B cell (primary cell): Measurements from ENCODE around the gene DBX1. TPM values are rescaled to one million over a fixed set of nuclear protein-coding genes. Genes with fewer than 3 reads are reported as not detected.

Source experiments
- ATAC-seq: fragments of 200-7000 bp; cut with Tn5 transposase; one replicate; pipeline ENCODE4 v1.10.0; 2021; ENCODE audit warnings: low read depth, mild to moderate bottlenecking, moderate number of reproducible peaks, moderate library complexity
- CTCF ChIA-PET: fragments of 350-600 bp; sonication (Branson Sonifier 250); formaldehyde crosslinking; loops from one replicate; lab custom pipeline; 2021; ENCODE audit warnings: antibody characterized with exemption, inconsistent platforms; lab: Charles Lee
- POLR2A ChIA-PET: fragments of 350-600 bp; sonication (Branson Sonifier 250); formaldehyde crosslinking; loops from one replicate; lab custom pipeline; 2021; ENCODE audit warnings: antibody characterized with exemption; lab: Charles Lee
- DNase-seq: peaks from one replicate; pipeline ENCODE4 v3.0.0; 2013
- H2AFZ ChIP-seq: 2 replicates; pipeline ENCODE4 v1.6.1; 2012; ENCODE audit warnings: mild to moderate bottlenecking, low read depth, low read length; ENCODE audit not compliant: insufficient read depth, poor library complexity, severe bottlenecking
- H3K27ac ChIP-seq, 2 donors: 1 replicate in 1 of 2; 2 replicates in 1 of 2; pipeline ENCODE4 v1.5.1; 2012 to 2013; ENCODE audit warnings: low read length in 2 of 2, mild to moderate bottlenecking in 2 of 2, moderate library complexity in 1 of 2
- H3K27me3 ChIP-seq, 4 experiments: fragments of 200-600 bp in 1 of 4; sonication (generic) in 1 of 4; replicated peaks in 1 of 4; 1 replicate in 2 of 4; 2 replicates in 2 of 4; pipeline versions ENCODE4 v1.6.1 to v1.7.0; 2013 to 2016; ENCODE audit warnings: low read length in 3 of 4, mild to moderate bottlenecking in 2 of 4, mixed read lengths in 1 of 4, moderate library complexity in 1 of 4; ENCODE audit not compliant: insufficient read depth in 4 of 4, control insufficient read depth in 3 of 4; ENCODE audit errors: control extremely low read depth in 1 of 4
- H3K36me3 ChIP-seq, 2 experiments: replicated peaks in 1 of 2; 1 replicate in 1 of 2; 2 replicates in 1 of 2; pipeline versions ENCODE4 v1.6.1 to v1.7.1; 2013; ENCODE audit warnings: low read length in 1 of 2; ENCODE audit not compliant: insufficient read depth in 2 of 2, control insufficient read depth in 1 of 2; ENCODE audit errors: control extremely low read depth in 1 of 2, extremely low read depth in 1 of 2
- H3K4me1 ChIP-seq, 2 donors: fragments of 200-600 bp in 1 of 2; sonication (generic) in 1 of 2; 1 replicate in 1 of 2; 2 replicates in 1 of 2; pipeline versions ENCODE4 v1.5.1 to v1.6.1; 2013 to 2017; ENCODE audit warnings: low read length in 2 of 2; ENCODE audit not compliant: control insufficient read depth in 2 of 2, insufficient read depth in 2 of 2
- H3K4me2 ChIP-seq: replicated peaks from 2 replicates; pipeline ENCODE3; 2012; ENCODE audit warnings: mild to moderate bottlenecking, low read depth, low read length; ENCODE audit not compliant: poor library complexity, severe bottlenecking
- H3K4me3 ChIP-seq, 5 experiments: fragments of 200-600 bp in 1 of 5; sonication (generic) in 1 of 5; 1 replicate in 3 of 5; 2 replicates in 2 of 5; pipeline versions ENCODE4 v1.5.1 to v1.7.0; 2011 to 2016; ENCODE audit warnings: low read length in 4 of 5, mild to moderate bottlenecking in 4 of 5, low read depth in 2 of 5, control low read depth in 1 of 5, moderate library complexity in 1 of 5; ENCODE audit not compliant: insufficient read depth in 1 of 5; ENCODE audit errors: control extremely low read depth in 1 of 5, extremely low read depth in 1 of 5
- H3K79me2 ChIP-seq: fragments of 200-600 bp; sonication (generic); one replicate; pipeline ENCODE4 v1.6.0; 2016; ENCODE audit warnings: low read length; ENCODE audit not compliant: control insufficient read depth, insufficient read depth
- H3K9ac ChIP-seq: fragments of 200-600 bp; sonication (generic); 2 replicates; pipeline ENCODE4 v1.6.1; 2017; ENCODE audit warnings: mild to moderate bottlenecking, low read length, moderate library complexity
- H3K9me3 ChIP-seq, 3 donors: one replicate each; pipeline versions ENCODE4 v1.6.1 to v1.7.1; 2013; ENCODE audit warnings: low read length in 2 of 3; ENCODE audit not compliant: control insufficient read depth in 2 of 3, insufficient read depth in 1 of 3; ENCODE audit errors: control extremely low read depth in 1 of 3
- H4K20me1 ChIP-seq: 2 replicates; pipeline ENCODE4 v1.6.0; 2012; ENCODE audit warnings: mild to moderate bottlenecking, low read length; ENCODE audit not compliant: insufficient read depth, control insufficient read depth, poor library complexity, severe bottlenecking
- H3K27ac Mint-ChIP-seq: one replicate; pipeline ENCODE4 v1.8.0; 2021; ENCODE audit warnings: mixed read lengths
- H3K27me3 Mint-ChIP-seq: one replicate; pipeline ENCODE4 v1.8.0; 2021; ENCODE audit warnings: mixed read lengths
- H3K4me1 Mint-ChIP-seq: one replicate; pipeline ENCODE4 v1.8.0; 2021; ENCODE audit warnings: mixed read lengths
- H3K4me3 Mint-ChIP-seq: one replicate; pipeline ENCODE4 v1.8.0; 2021; ENCODE audit warnings: mixed read lengths
- H3K9me3 Mint-ChIP-seq: one replicate; pipeline ENCODE4 v1.8.0; 2022; ENCODE audit warnings: mixed read lengths; ENCODE audit not compliant: insufficient read depth
- EZH2 ChIP-seq: IDR thresholded peaks from 2 replicates; pipeline ENCODE4 v1.6.1; 2012; ENCODE audit warnings: borderline replicate concordance, low read depth, mild to moderate bottlenecking, moderate library complexity, low read length; ENCODE audit not compliant: insufficient read depth, poor library complexity, severe bottlenecking
- WGBS: methylation state at CpG from one replicate; pipeline ENCODE4 v1.1.5; 2013; ENCODE audit warnings: missing lambda C conversion rate; ENCODE audit not compliant: insufficient coverage; 5-methylcytosine and 5-hydroxymethylcytosine counted together
- intact Hi-C: fragments of 100-400 bp; cut with micrococcal nuclease; formaldehyde crosslinking; loops from one replicate; pipeline ENCODE4 v1.10.0; 2022
- polyA plus RNA-seq: library from polyadenylated mRNA; depleted of rRNA; stranded (reverse); fragments of >200 nt; gene quantifications from 2 replicates; pipeline ENCODE4 v1.2.3, GENCODE V29; 2012
- total RNA-seq, 2 donors: library from RNA; stranded (reverse); fragments of 120-200 nt in 1 of 2; gene quantifications; 1 replicate in 1 of 2; 2 replicates in 1 of 2; pipeline versions ENCODE4 v1.2.3 to v1.2.4, GENCODE V29; 2013 to 2022
- TF ChIP-seq, protein P1 (sequence below): fragments of 200-600 bp; IDR thresholded peaks from one replicate; pipeline ENCODE4 v1.8.0; 2022; ENCODE audit warnings: antibody characterized with exemption, mild to moderate bottlenecking

Gene DBX1
- total and polyA plus RNA-seq, 2 donors (not counting 1 experiment from before 2014, with no cell fraction given) = not detected

GRCh38 chr11:20207781-20208621 lies 47.7 kb upstream of the DBX1 start:
- POLR2A ChIA-PET = no interaction called here
- H3K27me3 ChIP-seq = peaks cover 0 to 38% (median 12%) of the 10 kb centered on the region in 4 experiments

DNA sequence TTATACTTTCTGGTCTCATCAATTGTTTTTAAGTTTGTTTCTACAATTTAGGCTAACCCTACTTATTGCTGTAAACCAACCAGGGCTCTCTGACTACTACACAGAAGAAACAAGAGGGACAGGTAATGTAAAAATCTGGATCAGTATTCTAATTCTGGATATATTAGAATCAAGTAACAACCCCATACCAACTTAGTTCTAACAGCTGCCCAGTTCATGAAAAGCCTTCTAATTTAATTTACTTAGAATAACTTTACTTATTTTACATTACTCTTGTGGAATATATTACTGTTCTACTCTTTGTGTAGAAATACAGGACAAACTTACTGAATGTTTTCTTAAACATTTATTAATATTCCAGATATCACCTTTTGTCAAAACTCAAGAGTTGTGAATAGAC lies 45.5 kb upstream of the DBX1 start:
- no peaks in the 10 kb centered on the region for H3K4me1 ChIP-seq
- TF ChIP-seq, protein P1, sequence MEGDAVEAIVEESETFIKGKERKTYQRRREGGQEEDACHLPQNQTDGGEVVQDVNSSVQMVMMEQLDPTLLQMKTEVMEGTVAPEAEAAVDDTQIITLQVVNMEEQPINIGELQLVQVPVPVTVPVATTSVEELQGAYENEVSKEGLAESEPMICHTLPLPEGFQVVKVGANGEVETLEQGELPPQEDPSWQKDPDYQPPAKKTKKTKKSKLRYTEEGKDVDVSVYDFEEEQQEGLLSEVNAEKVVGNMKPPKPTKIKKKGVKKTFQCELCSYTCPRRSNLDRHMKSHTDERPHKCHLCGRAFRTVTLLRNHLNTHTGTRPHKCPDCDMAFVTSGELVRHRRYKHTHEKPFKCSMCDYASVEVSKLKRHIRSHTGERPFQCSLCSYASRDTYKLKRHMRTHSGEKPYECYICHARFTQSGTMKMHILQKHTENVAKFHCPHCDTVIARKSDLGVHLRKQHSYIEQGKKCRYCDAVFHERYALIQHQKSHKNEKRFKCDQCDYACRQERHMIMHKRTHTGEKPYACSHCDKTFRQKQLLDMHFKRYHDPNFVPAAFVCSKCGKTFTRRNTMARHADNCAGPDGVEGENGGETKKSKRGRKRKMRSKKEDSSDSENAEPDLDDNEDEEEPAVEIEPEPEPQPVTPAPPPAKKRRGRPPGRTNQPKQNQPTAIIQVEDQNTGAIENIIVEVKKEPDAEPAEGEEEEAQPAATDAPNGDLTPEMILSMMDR = no peak
- TF ChIP-seq EZH2 = no peak
- H3K79me2 ChIP-seq = no peaks in the 10 kb centered on the region
- CTCF ChIA-PET = no interaction called here
- no peak overlapping the region for H3K27ac ChIP-seq
- H3K9ac ChIP-seq = no peak overlapping the region
- H2AFZ ChIP-seq = no peak overlapping the region
- ATAC-seq = no peak
- peaks cover 0 to 38% (median 14%) of the 10 kb centered on the region in 4 experiments for H3K27me3 ChIP-seq
- H3K4me1 Mint-ChIP-seq = no peaks in the 10 kb centered on the region
- H3K9me3 ChIP-seq = peaks cover 0 to 8% (median 0%) of the 10 kb centered on the region in 3 donors
- H3K27ac Mint-ChIP-seq = no peak overlapping the region
- no peak overlapping the region for H3K4me3 ChIP-seq
- POLR2A ChIA-PET = no interaction called here
- intact Hi-C loops = no loop called here
- H3K36me3 ChIP-seq = no peaks in the 10 kb centered on the region
- H4K20me1 ChIP-seq = no peaks in the 10 kb centered on the region
- no peaks in the 10 kb centered on the region for H3K9me3 Mint-ChIP-seq
- no peak overlapping the region for H3K4me3 Mint-ChIP-seq
- peaks cover 44% of the 10 kb centered on the region for H3K27me3 Mint-ChIP-seq
- no peak overlapping the region for H3K4me2 ChIP-seq
- no peak for DNase-seq

More at GRCh38 chr11:20207781-20208621, 47.7 kb upstream of the DBX1 start:
- H3K27ac Mint-ChIP-seq = no peak overlapping the region
- Histone ChIP-seq H3K79me2 (no peaks in the 10 kb centered on the region), H3K9me3 (peaks cover 0 to 8% (median 0%) of the 10 kb centered on the region in 3 donors), H3K4me1 (no peaks in the 10 kb centered on the region), H3K27ac (no peak overlapping the region), H3K36me3 (no peaks in the 10 kb centered on the region), H3K4me2 (no peak overlapping the region), H2AFZ (no peak overlapping the region), H3K4me3 (no peak overlapping the region), H4K20me1 (no peaks in the 10 kb centered on the region), H3K9ac (no peak overlapping the region)
- no peak for ATAC-seq
- peaks cover 42% of the 10 kb centered on the region for H3K27me3 Mint-ChIP-seq
- no peaks in the 10 kb centered on the region for H3K4me1 Mint-ChIP-seq
- intact Hi-C loops = no loop called here
- H3K4me3 Mint-ChIP-seq = no peak overlapping the region
- WGBS = 12% methylated on average over 30 of the region's 33 CpGs
- no peak for TF ChIP-seq EZH2
- TF ChIP-seq, protein P1 = no peak
- no peak for DNase-seq
- H3K9me3 Mint-ChIP-seq = no peaks in the 10 kb centered on the region
- CTCF ChIA-PET = no interaction called here
